H1 (cell line): ENCODE results near the gene PATE1. TPM values are rescaled to one million over a fixed set of nuclear protein-coding genes. Genes with fewer than 3 reads are reported as not detected.

Source experiments
- CTCF ChIA-PET: fragments of 300-600 bp; sonication (Branson Sonifier 250); formaldehyde crosslinking; loops from one replicate; lab custom pipeline; 2021; ENCODE audit not compliant: partially characterized antibody; lab: Charles Lee
- POLR2A ChIA-PET: fragments of 300-600 bp; sonication (Branson Sonifier 250); formaldehyde crosslinking; loops from one replicate; lab custom pipeline; 2021; ENCODE audit warnings: inconsistent platforms; ENCODE audit not compliant: partially characterized antibody; lab: Charles Lee
- DNase-seq, 2 experiments: peaks; one replicate each; pipeline versions ENCODE4 v3.0.0 to v3.0.0-alpha.2; 2010 to 2022; ENCODE audit warnings: low spot score in 2 of 2, low read depth in 1 of 2, mixed read lengths in 1 of 2
- FAIRE-seq: peaks from 2 replicates; lab custom pipeline; 2011; peaks lifted over from hg19 to GRCh38; lab: Jason Lieb, UNC
- H2AFZ ChIP-seq: 2 replicates; pipeline ENCODE4 v1.8.1; 2012; ENCODE audit warnings: low read length, inconsistent platforms
- H2AK5ac ChIP-seq: 2 replicates; pipeline ENCODE4 v1.6.1; 2013; ENCODE audit warnings: low read depth, low read length
- H2BK120ac ChIP-seq: replicated peaks from 2 replicates; pipeline ENCODE3; 2013; ENCODE audit warnings: low read depth, low read length, inconsistent platforms
- H2BK12ac ChIP-seq: 2 replicates; pipeline ENCODE4 v1.6.1; 2013; ENCODE audit warnings: low read depth, low read length
- H2BK15ac ChIP-seq: 2 replicates; pipeline ENCODE4 v1.6.1; 2013; ENCODE audit warnings: low read length
- H2BK20ac ChIP-seq: 2 replicates; pipeline ENCODE4 v1.6.1; 2013; ENCODE audit warnings: low read length
- H2BK5ac ChIP-seq: 2 replicates; pipeline ENCODE4 v1.6.1; 2013; ENCODE audit warnings: low read depth, low read length
- H3K14ac ChIP-seq: 2 replicates; pipeline ENCODE4 v1.6.1; 2013; ENCODE audit warnings: inconsistent platforms; ENCODE audit not compliant: insufficient read length
- H3K18ac ChIP-seq: 2 replicates; pipeline ENCODE4 v1.6.1; 2013; ENCODE audit warnings: low read length; ENCODE audit errors: extremely low read depth
- H3K23ac ChIP-seq: 2 replicates; pipeline ENCODE4 v1.6.1; 2013; ENCODE audit warnings: inconsistent platforms; ENCODE audit not compliant: insufficient read length
- H3K23me2 ChIP-seq: 2 replicates; pipeline ENCODE4 v1.6.1; 2013; ENCODE audit warnings: low read depth, low read length
- H3K27ac ChIP-seq: 2 replicates; pipeline ENCODE4 v1.6.1; 2011; ENCODE audit warnings: low read depth, low read length, inconsistent platforms
- H3K27me3 ChIP-seq, 4 experiments: replicated peaks in 1 of 4; 1 replicate in 1 of 4; 2 replicates in 3 of 4; pipeline versions ENCODE4 v1.6.1 to v1.8.1; 2011 to 2013; ENCODE audit warnings: low read length in 3 of 4, mild to moderate bottlenecking in 3 of 4, inconsistent platforms in 2 of 4, mixed read lengths in 2 of 4, moderate library complexity in 1 of 4; ENCODE audit not compliant: control insufficient read depth in 3 of 4, insufficient read depth in 3 of 4; ENCODE audit errors: extremely low read depth in 1 of 4
- H3K36me3 ChIP-seq, 4 experiments: 2 replicates each; pipeline versions ENCODE4 v1.6.1 to v1.8.1; 2011 to 2013; ENCODE audit warnings: mild to moderate bottlenecking in 4 of 4, low read length in 3 of 4, moderate library complexity in 2 of 4, control low read depth in 1 of 4, inconsistent platforms in 1 of 4; ENCODE audit not compliant: insufficient read depth in 4 of 4, control insufficient read depth in 2 of 4
- H3K4ac ChIP-seq: replicated peaks from 2 replicates; pipeline ENCODE3; 2013; ENCODE audit warnings: low read length, low read depth, mixed read lengths, inconsistent platforms; ENCODE audit not compliant: insufficient read length
- H3K4me1 ChIP-seq, 4 experiments: replicated peaks in 1 of 4; 1 replicate in 1 of 4; 2 replicates in 3 of 4; pipeline versions ENCODE4 v1.6.1 to v1.8.1; 2011 to 2013; ENCODE audit warnings: low read length in 3 of 4, inconsistent platforms in 2 of 4, mixed read lengths in 1 of 4; ENCODE audit not compliant: insufficient read depth in 4 of 4, control insufficient read depth in 3 of 4
- H3K4me2 ChIP-seq, 2 experiments: 2 replicates each; pipeline versions ENCODE4 v1.6.1 to v1.8.1; 2011 to 2013; ENCODE audit warnings: low read depth in 2 of 2, low read length in 2 of 2, control low read depth in 1 of 2, inconsistent platforms in 1 of 2, mild to moderate bottlenecking in 1 of 2; ENCODE audit not compliant: insufficient read depth in 1 of 2
- H3K4me3 ChIP-seq, 4 experiments: fragments of 200-600, 300-600 bp in 1 of 4; sonication (generic), shearing (Covaris generic), sonication (Bioruptor Twin) in 1 of 4; 2 replicates each; pipeline versions ENCODE4 v1.5.1 to v1.8.1; 2011 to 2016; ENCODE audit warnings: low read length in 4 of 4, low read depth in 3 of 4, control low read depth in 2 of 4, inconsistent platforms in 2 of 4, mild to moderate bottlenecking in 2 of 4, mixed read lengths in 1 of 4, moderate library complexity in 1 of 4; ENCODE audit not compliant: insufficient read depth in 2 of 4; ENCODE audit errors: extremely low read depth in 1 of 4
- H3K56ac ChIP-seq: replicated peaks from 2 replicates; pipeline ENCODE3; 2013; ENCODE audit warnings: low read depth, mild to moderate bottlenecking, mixed read lengths, low read length, inconsistent platforms; ENCODE audit not compliant: insufficient read length
- H3K79me1 ChIP-seq: 2 replicates; pipeline ENCODE4 v1.6.1; 2013; ENCODE audit warnings: low read depth, low read length, control low read depth
- H3K79me2 ChIP-seq, 2 experiments: 2 replicates each; pipeline versions ENCODE4 v1.6.1 to v1.8.1; 2012 to 2013; ENCODE audit warnings: low read length in 2 of 2, mild to moderate bottlenecking in 2 of 2, inconsistent platforms in 1 of 2; ENCODE audit not compliant: insufficient read depth in 2 of 2, control insufficient read depth in 1 of 2
- H3K9ac ChIP-seq, 4 experiments: replicated peaks in 1 of 4; 1 replicate in 1 of 4; 2 replicates in 3 of 4; pipeline versions ENCODE4 v1.6.1 to v1.8.1; 2011 to 2013; ENCODE audit warnings: low read depth in 3 of 4, low read length in 3 of 4, control low read depth in 2 of 4, mild to moderate bottlenecking in 2 of 4, moderate library complexity in 2 of 4, inconsistent platforms in 1 of 4; ENCODE audit errors: extremely low read depth in 1 of 4
- H3K9me3 ChIP-seq, 2 experiments: 2 replicates each; pipeline versions ENCODE4 v1.6.1 to v1.8.1; 2012 to 2013; ENCODE audit warnings: mild to moderate bottlenecking in 2 of 2, moderate library complexity in 2 of 2, control low read depth in 1 of 2, inconsistent platforms in 1 of 2, low read depth in 1 of 2, low read length in 1 of 2, mixed read lengths in 1 of 2; ENCODE audit not compliant: insufficient read depth in 2 of 2
- H4K20me1 ChIP-seq, 2 experiments: replicated peaks in 1 of 2; 2 replicates each; pipeline versions ENCODE3 to v1.8.1; 2011 to 2013; ENCODE audit warnings: inconsistent platforms in 2 of 2, low read length in 2 of 2, mild to moderate bottlenecking in 1 of 2; ENCODE audit not compliant: insufficient read depth in 2 of 2, control insufficient read depth in 1 of 2
- H4K5ac ChIP-seq: 2 replicates; pipeline ENCODE4 v1.6.1; 2013; ENCODE audit warnings: low read length, low read depth, mixed read lengths, inconsistent platforms; ENCODE audit not compliant: insufficient read length
- H4K8ac ChIP-seq: 2 replicates; pipeline ENCODE4 v1.8.0; 2013; ENCODE audit warnings: mild to moderate bottlenecking, moderate library complexity, low read length, inconsistent platforms; ENCODE audit not compliant: insufficient read depth; ENCODE audit errors: extremely low read depth
- H4K91ac ChIP-seq: replicated peaks from 2 replicates; pipeline ENCODE3; 2013; ENCODE audit warnings: low read length, mixed read lengths, inconsistent platforms; ENCODE audit not compliant: insufficient read length
- CHD7 ChIP-seq: fragments of 300-600 bp; sonication (generic); IDR thresholded peaks from 2 replicates; pipeline ENCODE4 v1.7.1; 2012; ENCODE audit warnings: low read length, moderate library complexity, mild to moderate bottlenecking, inconsistent platforms; ENCODE audit not compliant: insufficient replicate concordance
- polyA plus RNA-seq, 7 experiments: library from polyadenylated mRNA; depleted of rRNA in 3 of 7; stranded (reverse) in 5 of 7; unstranded in 2 of 7; fragments of >200 nt in 5 of 7; fragments of 200-250 nt in 2 of 7; gene quantifications; 1 replicate in 5 of 7; 2 replicates in 1 of 7; 4 replicates in 1 of 7; pipeline versions ENCODE4 v1.2.1 to v1.2.3, GENCODE V29; 2011 to 2013; ENCODE audit warnings: missing spikeins in 2 of 7, mixed read lengths in 2 of 7
- total RNA-seq: library from RNA; stranded (reverse); fragmentation: NEBNext Ultra II Directional; extraction: Animal tissue kit (Norgen Biotek cat#: 25700); gene quantifications from 2 replicates; pipeline ENCODE4 v1.2.1, GENCODE V29; 2021

PATE1 gene
- total and polyA plus RNA-seq, 2 of the 8 experiments (the other 6 are each of a cell fraction or from before 2014, with no cell fraction given), result not detected

- Histone ChIP-seq H3K27me3 (no peaks in the 10 kb centered on the region), H3K79me1 (no peaks in the 10 kb centered on the region), H3K56ac (no peak within 1 kb of the TSS), H4K91ac (no peak within 1 kb of the TSS), H3K4me3 (no peak within 1 kb of the TSS), H3K9me3 (no peaks in the 10 kb centered on the region), H2AK5ac (no peak within 1 kb of the TSS), H3K4me1 (no peaks in the 10 kb centered on the region), H3K9ac (no peak within 1 kb of the TSS; a peak in 2 of 7 replicates), H2BK12ac (no peak within 1 kb of the TSS), H4K8ac (no peak within 1 kb of the TSS), H3K18ac (no peak within 1 kb of the TSS), H3K79me2 (no peaks in the 10 kb centered on the region), H3K36me3 (no peaks in the 10 kb centered on the region), H3K23me2 (no peaks in the 10 kb centered on the region), H2BK20ac (no peak within 1 kb of the TSS), H2BK120ac (no peak within 1 kb of the TSS), H4K20me1 (no peaks in the 10 kb centered on the region), H3K4ac (no peak within 1 kb of the TSS), H3K23ac (no peak within 1 kb of the TSS), H2AFZ (no peak within 1 kb of the TSS), H4K5ac (no peak within 1 kb of the TSS), H2BK15ac (no peak within 1 kb of the TSS), H3K27ac (no peak within 1 kb of the TSS), H2BK5ac (no peak within 1 kb of the TSS), H3K4me2 (no peak within 1 kb of the TSS), H3K14ac (no peak within 1 kb of the TSS)
- FAIRE-seq, result no peak
- ChIA-PET CTCF (interaction anchor here (0.6 kb wide), 1 partner anchor 130 kb away, joined by 3 read pairs; no protein-coding TSS in a partner anchor), POLR2A (no interaction called here)
- DNase-seq, result no peak
- no peak for TF ChIP-seq CHD7
Observed at GRCh38 chr11:125778728-125779127, 32.6 kb downstream of the PATE1 start, which contains the start of gene PATE2. PATE2 (minus strand) TSS chr11:125778828; CDS start chr11:125778773, 55 bp downstream.
